Neural progenitor cell (in vitro differentiated cells): Measurements from ENCODE around the gene SCGN. TPM values are rescaled to one million over a fixed set of nuclear protein-coding genes. Genes with fewer than 3 reads are reported as not detected.

ENCODE experiments used
- DNase-seq: peaks from one replicate; pipeline ENCODE4 v3.0.0-alpha.2; 2016; ENCODE audit warnings: low spot score
- H2AFZ ChIP-seq: fragments of 200-600 bp; sonication (generic); replicated peaks from 2 replicates; pipeline ENCODE4 v1.6.1; 2016; ENCODE audit warnings: antibody characterized with exemption
- H3F3A ChIP-seq: fragments of 200-600 bp; sonication (generic); 2 replicates; pipeline ENCODE4 v1.6.1; 2016; ENCODE audit warnings: antibody characterized with exemption, low read depth
- H3K27ac ChIP-seq: fragments of 200-600 bp; sonication (generic); 2 replicates; pipeline ENCODE4 v1.5.1; 2016; ENCODE audit warnings: mild to moderate bottlenecking
- H3K27me3 ChIP-seq: fragments of 200-600 bp; sonication (generic); 2 replicates; pipeline ENCODE4 v1.6.1; 2016; ENCODE audit warnings: mild to moderate bottlenecking, moderate library complexity
- H3K36me3 ChIP-seq: fragments of 200-600 bp; sonication (generic); 2 replicates; pipeline ENCODE4 v1.5.1; 2016
- H3K4me1 ChIP-seq: fragments of 200-600 bp; sonication (generic); 2 replicates; pipeline ENCODE4 v1.6.1; 2016; ENCODE audit warnings: mixed run types
- H3K4me2 ChIP-seq: fragments of 200-600 bp; sonication (generic); 2 replicates; pipeline ENCODE4 v1.6.1; 2016
- H3K4me3 ChIP-seq: fragments of 200-600 bp; sonication (generic); 2 replicates; pipeline ENCODE4 v1.5.1; 2016
- H3K79me2 ChIP-seq: fragments of 200-600 bp; sonication (generic); 2 replicates; pipeline ENCODE4 v1.6.1; 2016; ENCODE audit warnings: low read depth
- H3K9ac ChIP-seq: fragments of 200-600 bp; sonication (generic); 2 replicates; pipeline ENCODE4 v1.6.1; 2016
- H3K9me3 ChIP-seq: fragments of 200-600 bp; sonication (generic); 2 replicates; pipeline ENCODE4 v1.5.1; 2016; ENCODE audit warnings: low read depth
- H4K20me1 ChIP-seq: fragments of 200-600 bp; sonication (generic); 2 replicates; pipeline ENCODE4 v1.6.1; 2016; ENCODE audit warnings: low read depth
- H3K27ac Mint-ChIP-seq: 3 replicates; pipeline ENCODE4 v1.8.0; 2021; ENCODE audit warnings: mixed read lengths
- H3K27me3 Mint-ChIP-seq: 2 replicates; pipeline ENCODE4 v1.8.0; 2022; ENCODE audit warnings: low read depth, mild to moderate bottlenecking, inconsistent platforms, moderate library complexity, mixed read lengths; ENCODE audit not compliant: insufficient read depth
- H3K36me3 Mint-ChIP-seq: 3 replicates; pipeline ENCODE4 v1.8.0; 2021; ENCODE audit warnings: mixed read lengths
- H3K4me1 Mint-ChIP-seq: 3 replicates; pipeline ENCODE4 v1.8.0; 2021; ENCODE audit warnings: mixed read lengths
- H3K4me3 Mint-ChIP-seq: 3 replicates; pipeline ENCODE4 v1.8.0; 2021; ENCODE audit warnings: mild to moderate bottlenecking, moderate library complexity, mixed read lengths
- H3K9me3 Mint-ChIP-seq: 3 replicates; pipeline ENCODE4 v1.8.0; 2020; ENCODE audit warnings: mixed read lengths
- EZH2 ChIP-seq: fragments of 200-600 bp; sonication (generic); IDR thresholded peaks from 2 replicates; pipeline ENCODE4 v1.6.1; 2017; ENCODE audit warnings: antibody characterized with exemption, mild to moderate bottlenecking, moderate library complexity
- EZH2phosphoT487 ChIP-seq: fragments of 200-600 bp; sonication (generic); IDR thresholded peaks from 2 replicates; pipeline ENCODE4 v1.6.1; 2017; ENCODE audit warnings: antibody characterized with exemption
- total RNA-seq: library from RNA; depleted of rRNA; stranded (reverse); fragments of >200 nt; gene quantifications from 2 replicates; pipeline ENCODE4 v1.2.3, GENCODE V29; 2015; ENCODE audit warnings: low replicate concordance
- TF ChIP-seq, protein P1 (sequence below): fragments of 200-600 bp; sonication (generic); IDR thresholded peaks from 2 replicates; pipeline ENCODE4 v1.5.1; 2017; ENCODE audit warnings: antibody characterized with exemption, mild to moderate bottlenecking

The SCGN gene
- total RNA-seq, 1 donor from 2014 or later: not detected

DNA sequence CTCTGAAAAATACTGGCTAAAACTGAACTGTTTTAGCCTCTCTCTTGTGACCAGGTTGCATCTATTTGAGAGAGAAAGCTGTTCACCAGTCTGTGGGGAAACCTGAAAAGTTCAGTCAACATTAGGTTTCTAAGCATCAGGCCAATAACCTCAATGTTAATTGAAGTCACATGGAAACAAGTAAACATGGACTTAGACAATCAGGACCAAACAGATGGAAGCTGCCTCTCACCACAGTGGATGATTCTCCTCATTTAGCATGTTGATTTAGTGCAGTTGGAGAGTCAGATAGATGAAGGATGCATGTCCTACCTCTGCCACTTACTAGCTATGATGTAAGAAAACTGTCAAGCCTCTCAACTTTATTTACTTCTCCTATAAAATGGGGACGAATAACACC lies 18.2 kb downstream of the SCGN start:
- no peak overlapping the region for H3K27ac Mint-ChIP-seq
- Histone ChIP-seq H3K9ac (no peak overlapping the region), H3K9me3 (no peaks in the 10 kb centered on the region), H3K27ac (no peak overlapping the region), H3K4me1 (no peaks in the 10 kb centered on the region), H3K79me2 (no peaks in the 10 kb centered on the region), H3K4me2 (no peak overlapping the region), H4K20me1 (no peaks in the 10 kb centered on the region), H2AFZ (no peak overlapping the region), H3K36me3 (no peaks in the 10 kb centered on the region), H3K4me3 (no peak overlapping the region), H3K27me3 (no peaks in the 10 kb centered on the region), H3F3A (no peaks in the 10 kb centered on the region)
- H3K4me1 Mint-ChIP-seq: peaks cover 19% of the 10 kb centered on the region
- TF ChIP-seq EZH2 (no peak), EZH2phosphoT487 (no peak)
- TF ChIP-seq, protein P1, sequence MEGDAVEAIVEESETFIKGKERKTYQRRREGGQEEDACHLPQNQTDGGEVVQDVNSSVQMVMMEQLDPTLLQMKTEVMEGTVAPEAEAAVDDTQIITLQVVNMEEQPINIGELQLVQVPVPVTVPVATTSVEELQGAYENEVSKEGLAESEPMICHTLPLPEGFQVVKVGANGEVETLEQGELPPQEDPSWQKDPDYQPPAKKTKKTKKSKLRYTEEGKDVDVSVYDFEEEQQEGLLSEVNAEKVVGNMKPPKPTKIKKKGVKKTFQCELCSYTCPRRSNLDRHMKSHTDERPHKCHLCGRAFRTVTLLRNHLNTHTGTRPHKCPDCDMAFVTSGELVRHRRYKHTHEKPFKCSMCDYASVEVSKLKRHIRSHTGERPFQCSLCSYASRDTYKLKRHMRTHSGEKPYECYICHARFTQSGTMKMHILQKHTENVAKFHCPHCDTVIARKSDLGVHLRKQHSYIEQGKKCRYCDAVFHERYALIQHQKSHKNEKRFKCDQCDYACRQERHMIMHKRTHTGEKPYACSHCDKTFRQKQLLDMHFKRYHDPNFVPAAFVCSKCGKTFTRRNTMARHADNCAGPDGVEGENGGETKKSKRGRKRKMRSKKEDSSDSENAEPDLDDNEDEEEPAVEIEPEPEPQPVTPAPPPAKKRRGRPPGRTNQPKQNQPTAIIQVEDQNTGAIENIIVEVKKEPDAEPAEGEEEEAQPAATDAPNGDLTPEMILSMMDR: no peak
- no peaks in the 10 kb centered on the region for H3K36me3 Mint-ChIP-seq
- H3K27me3 Mint-ChIP-seq: no peaks in the 10 kb centered on the region
- no peaks in the 10 kb centered on the region for H3K9me3 Mint-ChIP-seq
- H3K4me3 Mint-ChIP-seq: no peak overlapping the region
- DNase-seq: no peak

- H3K9me3 Mint-ChIP-seq: no peaks in the 10 kb centered on the region
- H3K9ac ChIP-seq: no peak overlapping the region
- TF ChIP-seq, protein P1: no peak
- TF ChIP-seq EZH2 (no peak), EZH2phosphoT487 (no peak)
Measured at GRCh38 chr6:25670793-25671513, 18.9 kb downstream of the SCGN start.

GRCh38 chr6:25671652-25672051 lies 19.6 kb downstream of the SCGN start:
- Mint-ChIP-seq H3K4me3 (no peak overlapping the region), H3K27ac (peak overlapping the region; percentile 50), H3K4me1 (peaks cover 19% of the 10 kb centered on the region), H3K27me3 (no peaks in the 10 kb centered on the region), H3K36me3 (no peaks in the 10 kb centered on the region), H3K9me3 (no peaks in the 10 kb centered on the region)
- Histone ChIP-seq H3K4me2 (no peak overlapping the region), H3K79me2 (no peaks in the 10 kb centered on the region), H3K27ac (no peak overlapping the region), H2AFZ (no peak overlapping the region), H4K20me1 (no peaks in the 10 kb centered on the region), H3F3A (no peaks in the 10 kb centered on the region), H3K4me1 (no peaks in the 10 kb centered on the region), H3K9ac (no peak overlapping the region), H3K27me3 (no peaks in the 10 kb centered on the region), H3K9me3 (no peaks in the 10 kb centered on the region), H3K36me3 (no peaks in the 10 kb centered on the region), H3K4me3 (no peak overlapping the region)
- DNase-seq: no peak
- TF ChIP-seq EZH2 (no peak), EZH2phosphoT487 (no peak)
- TF ChIP-seq, protein P1: no peak

More at GRCh38 chr6:25670793-25671513, 18.9 kb downstream of the SCGN start:
- no peaks in the 10 kb centered on the region for H3K79me2 ChIP-seq
- no peaks in the 10 kb centered on the region for H3K36me3 ChIP-seq
- H3F3A ChIP-seq: no peaks in the 10 kb centered on the region
- H3K4me1 ChIP-seq: no peaks in the 10 kb centered on the region
- H3K4me2 ChIP-seq: no peak overlapping the region
- no peaks in the 10 kb centered on the region for H4K20me1 ChIP-seq
- Mint-ChIP-seq H3K36me3 (no peaks in the 10 kb centered on the region), H3K4me1 (peaks cover 19% of the 10 kb centered on the region), H3K4me3 (no peak overlapping the region), H3K27me3 (no peaks in the 10 kb centered on the region), H3K27ac (peak overlapping the region; percentile 50)
- no peaks in the 10 kb centered on the region for H3K27me3 ChIP-seq
- H3K4me3 ChIP-seq: no peak overlapping the region
- no peaks in the 10 kb centered on the region for H3K9me3 ChIP-seq
- H2AFZ ChIP-seq: no peak overlapping the region
- no peak for DNase-seq
- no peak overlapping the region for H3K27ac ChIP-seq
